ENCODE measurements around the gene BZW1. TPM values are rescaled to one million over a fixed set of nuclear protein-coding genes. Genes with fewer than 3 reads are reported as not detected.

The BZW1 gene
- polyA plus RNA-seq, 1 of the 3 experiments (the other 2 are of a cell fraction) = 131 TPM

GRCh38 chr2:200791905-200792304 lies 19.8 kb upstream of the BZW1 start (continued):
- TF ChIP-seq CHD2 (IDR thresholded peaks at IDR 0.05; ENCODE audit: low read length, partially characterized antibody) (no peak), GABPA (IDR thresholded peaks at IDR 0.05; ENCODE audit: low read depth) (no peak), NRF1 (IDR thresholded peaks at IDR 0.05; ENCODE audit: low read depth, low read length) (no peak)

- Histone ChIP-seq H3K79me2 (ENCODE audit: insufficient read depth) (no peaks in the 10 kb centered on the region), H2AFZ (ENCODE audit: low read depth) (no peak overlapping the region), H3K27ac (ENCODE audit: low read depth in 2 of 2, low read length in 1 of 2) (no peak overlapping the region), H3K9me2 (no peaks in the 10 kb centered on the region), H3K9ac (no peak overlapping the region), H3K4me3 (ENCODE audit: low read depth in 2 of 2, low read length in 1 of 2) (no peak overlapping the region), H4K20me1 (ENCODE audit: insufficient read depth) (no peaks in the 10 kb centered on the region), H3K27me3 (ENCODE audit: insufficient read depth) (no peaks in the 10 kb centered on the region), H3K4me1 (ENCODE audit: control insufficient read depth in 1 of 2, insufficient read depth in 2 of 2, low read depth in 1 of 2, low read length in 1 of 2) (no peaks in the 10 kb centered on the region), H3F3A (replicated peaks; ENCODE audit: insufficient read depth) (no peaks in the 10 kb centered on the region), H3K36me3 (replicated peaks in 1 of 2; ENCODE audit: control insufficient read depth in 1 of 2, insufficient read depth in 2 of 2, low read length in 1 of 2) (no peaks in the 10 kb centered on the region), H3K9me3 (no peaks in the 10 kb centered on the region), H3K4me2 (no peak overlapping the region)
- WGBS (ENCODE audit: low lambda C conversion rate) = 66% methylated on average over 2 of the region's 2 CpGs
- TF ChIP-seq TCF12 (IDR thresholded peaks at IDR 0.05) = no peak
- no peak for TF ChIP-seq EZH2phosphoT487 (IDR thresholded peaks at IDR 0.05; ENCODE audit: borderline replicate concordance, low read depth)
- no peak for TF ChIP-seq EP300 (IDR thresholded peaks at IDR 0.05; ENCODE audit: borderline replicate concordance in 1 of 2, low read depth in 1 of 2, low read length in 1 of 2)
- TF ChIP-seq, protein P1, sequence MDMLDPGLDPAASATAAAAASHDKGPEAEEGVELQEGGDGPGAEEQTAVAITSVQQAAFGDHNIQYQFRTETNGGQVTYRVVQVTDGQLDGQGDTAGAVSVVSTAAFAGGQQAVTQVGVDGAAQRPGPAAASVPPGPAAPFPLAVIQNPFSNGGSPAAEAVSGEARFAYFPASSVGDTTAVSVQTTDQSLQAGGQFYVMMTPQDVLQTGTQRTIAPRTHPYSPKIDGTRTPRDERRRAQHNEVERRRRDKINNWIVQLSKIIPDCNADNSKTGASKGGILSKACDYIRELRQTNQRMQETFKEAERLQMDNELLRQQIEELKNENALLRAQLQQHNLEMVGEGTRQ (IDR thresholded peaks at IDR 0.05; ENCODE audit: borderline replicate concordance, low read depth, low read length) = no peak
- TF ChIP-seq REST (IDR thresholded peaks at IDR 0.05; ENCODE audit: low read depth, low read length) = no peak
- TF ChIP-seq CTCF (IDR thresholded peaks at IDR 0.05) = no peak
- TF ChIP-seq ELF1 (IDR thresholded peaks at IDR 0.05) = no peak
- no peak for TF ChIP-seq SIN3A (IDR thresholded peaks at IDR 0.05; ENCODE audit: borderline replicate concordance, low read depth, low read length)
- TF ChIP-seq GATA2 (CRISPR knock-in tag; IDR thresholded peaks at IDR 0.05) = no peak
- ChIA-PET POLR2A (no interaction called here), CTCF (interaction anchor here (1.0 kb wide), 1 partner anchor 81 kb away, joined by 5 read pairs; no protein-coding TSS in a partner anchor)
- DNase-seq = no peak
Observed at GRCh38 chr2:200794143-200794542, 17.6 kb upstream of the BZW1 start.
